SU-DHL-6 (cell line): ENCODE results near the gene STAP1.

Source experiments
- H2AFZ ChIP-seq: fragments of 200-600 bp; sonication (generic); 2 replicates; pipeline ENCODE4 v1.6.1; 2014; ENCODE audit warnings: low read depth, mild to moderate bottlenecking, moderate library complexity, mixed read lengths, antibody characterized with exemption, low read length; ENCODE audit not compliant: severe bottlenecking
- H3F3A ChIP-seq: fragments of 200-600 bp; shearing (Covaris generic); 2 replicates; pipeline ENCODE4 v1.6.0; 2016; ENCODE audit warnings: antibody characterized with exemption, mild to moderate bottlenecking; ENCODE audit not compliant: insufficient read depth
- H3K27ac ChIP-seq: fragments of 200-600 bp; sonication (generic); 2 replicates; pipeline ENCODE4 v1.5.1; 2016; ENCODE audit warnings: low read depth, mild to moderate bottlenecking, low read length, moderate library complexity, mixed read lengths
- H3K27me3 ChIP-seq: fragments of 200-600 bp; sonication (generic), shearing (Covaris generic); 2 replicates; pipeline ENCODE4 v1.6.0; 2014; ENCODE audit warnings: mild to moderate bottlenecking, low read length
- H3K36me3 ChIP-seq: fragments of 200-600 bp; sonication (generic); 2 replicates; pipeline ENCODE4 v1.6.1; 2014; ENCODE audit warnings: mild to moderate bottlenecking, low read length, mixed read lengths
- H3K4me2 ChIP-seq: fragments of 300-600, 200-600 bp; shearing (Covaris generic), sonication (generic); 2 replicates; pipeline ENCODE4 v1.6.0; 2014; ENCODE audit warnings: low read length, low read depth, mild to moderate bottlenecking; ENCODE audit not compliant: poor library complexity, severe bottlenecking
- H3K4me3 ChIP-seq: fragments of 200-600 bp; sonication (generic); 2 replicates; pipeline ENCODE4 v1.5.1; 2014; ENCODE audit warnings: antibody characterized with exemption, low read length, mild to moderate bottlenecking, mixed read lengths; ENCODE audit not compliant: insufficient read depth, poor library complexity, severe bottlenecking
- H3K79me2 ChIP-seq: fragments of 200-600 bp; sonication (generic); 2 replicates; pipeline ENCODE4 v1.6.1; 2014; ENCODE audit warnings: mild to moderate bottlenecking, low read length, moderate library complexity; ENCODE audit not compliant: insufficient read depth
- H3K9ac ChIP-seq: fragments of 200-600 bp; sonication (generic); 2 replicates; pipeline ENCODE4 v1.7.0; 2014; ENCODE audit warnings: mild to moderate bottlenecking, low read length
- H3K9me2 ChIP-seq: fragments of 200-600 bp; sonication (generic); replicated peaks from 2 replicates; pipeline ENCODE4 v1.6.1; 2014; ENCODE audit warnings: low read length; ENCODE audit not compliant: insufficient read depth
- H3K9me3 ChIP-seq: fragments of 200-600 bp; sonication (generic); 2 replicates; pipeline ENCODE4 v1.6.1; 2014; ENCODE audit warnings: low read length, mixed read lengths; ENCODE audit not compliant: insufficient read depth
- H4K20me1 ChIP-seq: fragments of 200-600 bp; sonication (generic); 2 replicates; pipeline ENCODE4 v1.6.1; 2014; ENCODE audit warnings: low read depth, mild to moderate bottlenecking, antibody characterized with exemption, low read length, moderate library complexity, mixed read lengths
- CTCF ChIP-seq: fragments of 200-600 bp; sonication (generic); IDR thresholded peaks from one replicate; pipeline ENCODE4 v1.5.1; 2017; ENCODE audit warnings: antibody characterized with exemption, mild to moderate bottlenecking, low read length, moderate library complexity; ENCODE audit not compliant: insufficient read depth, poor library complexity, severe bottlenecking
- EZH2phosphoT487 ChIP-seq: fragments of 200-600 bp; sonication (generic), shearing (Covaris generic); conservative IDR thresholded peaks from 2 replicates; pipeline ENCODE4 v1.6.1; 2018; ENCODE audit warnings: mild to moderate bottlenecking, antibody characterized with exemption, low read length, moderate library complexity, mixed read lengths

Gene STAP1

GRCh38 chr4:67608027-67608426 is 49.5 kb downstream of the STAP1 start:
- TF ChIP-seq CTCF (no peak), EZH2phosphoT487 (no peak)
- Histone ChIP-seq H2AFZ (no peak overlapping the region), H4K20me1 (no peaks in the 10 kb centered on the region), H3K79me2 (no peaks in the 10 kb centered on the region), H3K27ac (no peak overlapping the region), H3K9me3 (no peaks in the 10 kb centered on the region), H3K27me3 (no peaks in the 10 kb centered on the region), H3K9me2 (no peaks in the 10 kb centered on the region), H3K9ac (no peak overlapping the region), H3K4me3 (no peak overlapping the region), H3F3A (0 out of 2 replicates have a peak, but pooled peaks cover 4% of the 10 kb centered on the region), H3K4me2 (no peak overlapping the region), H3K36me3 (peaks cover 5% of the 10 kb centered on the region; the same call in 1 of the 2 replicates)

- H3K27ac ChIP-seq, result no peak overlapping the region
- H4K20me1 ChIP-seq, result no peaks in the 10 kb centered on the region
- no peak overlapping the region for H2AFZ ChIP-seq
- H3K9me2 ChIP-seq, result no peaks in the 10 kb centered on the region
- H3K27me3 ChIP-seq, result no peaks in the 10 kb centered on the region
- H3K4me2 ChIP-seq, result no peak overlapping the region
- H3K4me3 ChIP-seq, result no peak overlapping the region
- no peaks in the 10 kb centered on the region for H3K79me2 ChIP-seq
- TF ChIP-seq CTCF (no peak), EZH2phosphoT487 (no peak)
- H3K9me3 ChIP-seq, result no peaks in the 10 kb centered on the region
- no peak overlapping the region for H3K9ac ChIP-seq
- 0 out of 2 replicates have a peak, but pooled peaks cover 7% of the 10 kb centered on the region for H3F3A ChIP-seq
- H3K36me3 ChIP-seq, result no peaks in the 10 kb centered on the region; the same call in 1 of the 2 replicates
Observed at GRCh38 chr4:67614186-67614585, 55.7 kb downstream of the STAP1 start.

- H3K9me3 ChIP-seq, result no peaks in the 10 kb centered on the region
- no peak overlapping the region for H3K4me3 ChIP-seq
- 0 out of 2 replicates have a peak, but pooled peaks cover 7% of the 10 kb centered on the region for H3F3A ChIP-seq
- H3K36me3 ChIP-seq, result no peaks in the 10 kb centered on the region; the same call in 1 of the 2 replicates
- H3K9me2 ChIP-seq, result no peaks in the 10 kb centered on the region
- H2AFZ ChIP-seq, result no peak overlapping the region
- H3K27me3 ChIP-seq, result no peaks in the 10 kb centered on the region
- no peak overlapping the region for H3K4me2 ChIP-seq
- H3K79me2 ChIP-seq, result no peaks in the 10 kb centered on the region
- no peaks in the 10 kb centered on the region for H4K20me1 ChIP-seq
- TF ChIP-seq EZH2phosphoT487, result no peak
- TF ChIP-seq CTCF, result no peak
- H3K27ac ChIP-seq, result no peak overlapping the region
- no peak overlapping the region for H3K9ac ChIP-seq
Observed at GRCh38 chr4:67615119-67615518, 56.6 kb downstream of the STAP1 start.

GRCh38 chr4:67616478-67616877 is 58.0 kb downstream of the STAP1 start:
- Histone ChIP-seq H3K9ac (no peak overlapping the region), H2AFZ (no peak overlapping the region), H3K4me2 (no peak overlapping the region), H3K36me3 (no peaks in the 10 kb centered on the region; the same call in 1 of the 2 replicates), H3K9me3 (no peaks in the 10 kb centered on the region), H4K20me1 (no peaks in the 10 kb centered on the region), H3K79me2 (no peaks in the 10 kb centered on the region), H3K27ac (no peak overlapping the region), H3K9me2 (no peaks in the 10 kb centered on the region), H3F3A (0 out of 2 replicates have a peak, but pooled peaks cover 7% of the 10 kb centered on the region), H3K27me3 (no peaks in the 10 kb centered on the region), H3K4me3 (no peak overlapping the region)
- TF ChIP-seq EZH2phosphoT487 (no peak), CTCF (no peak)
